HG03571 (cell line): ENCODE results near the gene FBXL17.

Source experiments
- ATAC-seq: cut with Tn5 transposase; IDR thresholded peaks from one replicate; pipeline ENCODE4 v1.9.1; 2021; ENCODE audit not compliant: unreplicated experiment

FBXL17 gene

DNA sequence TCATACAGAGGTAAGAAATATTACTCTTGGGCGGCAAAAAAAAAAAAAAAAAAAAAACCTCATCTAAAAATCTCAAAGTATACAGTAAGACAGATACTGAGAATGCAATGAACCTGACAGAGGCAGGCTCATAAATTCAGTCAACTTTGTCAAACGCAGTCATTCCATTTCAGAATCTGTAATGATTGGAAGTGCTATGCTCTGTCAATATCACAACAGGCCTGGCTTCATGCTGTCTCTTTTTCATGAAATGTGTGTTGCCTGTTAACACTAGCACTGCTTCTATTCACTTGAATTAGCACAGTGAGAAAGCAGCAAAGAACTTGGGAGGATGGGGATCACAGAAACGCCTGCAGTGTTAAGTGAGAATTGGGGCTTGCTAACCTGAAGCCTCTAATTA is 510.9 kb downstream of the FBXL17 start:
- no peak for ATAC-seq

DNA sequence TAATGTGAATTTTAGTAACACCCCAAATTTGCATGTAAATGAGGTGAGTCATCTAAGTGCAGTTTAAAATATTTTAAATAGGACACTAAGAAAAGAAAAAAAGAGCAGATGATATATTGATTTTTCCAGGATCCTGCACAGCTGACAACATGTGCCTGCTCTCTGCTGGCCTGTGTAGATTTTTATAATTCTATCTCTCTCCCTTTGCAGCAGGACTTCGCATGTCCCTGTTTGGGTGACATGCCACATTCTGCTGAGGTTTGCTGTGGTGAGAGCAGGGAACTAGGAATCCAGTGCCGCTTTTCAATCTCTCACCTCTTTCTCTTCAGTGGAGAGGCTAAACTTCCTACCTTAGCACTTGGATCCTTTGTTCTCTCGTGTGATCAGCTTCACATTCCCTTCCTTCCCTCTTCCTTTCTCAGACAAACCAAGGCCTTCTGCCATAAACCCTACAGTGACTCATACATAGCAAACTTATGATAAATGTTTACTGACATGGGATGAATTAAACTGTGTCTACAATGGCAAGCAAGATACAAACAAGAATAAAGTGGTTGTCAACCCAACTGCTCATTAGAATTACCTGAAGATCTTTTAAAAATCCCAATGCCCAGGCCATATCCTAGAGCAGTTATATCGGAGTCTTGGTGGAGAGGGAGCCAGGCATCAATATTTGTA is 512.3 kb downstream of the FBXL17 start:
- ATAC-seq: no peak

DNA sequence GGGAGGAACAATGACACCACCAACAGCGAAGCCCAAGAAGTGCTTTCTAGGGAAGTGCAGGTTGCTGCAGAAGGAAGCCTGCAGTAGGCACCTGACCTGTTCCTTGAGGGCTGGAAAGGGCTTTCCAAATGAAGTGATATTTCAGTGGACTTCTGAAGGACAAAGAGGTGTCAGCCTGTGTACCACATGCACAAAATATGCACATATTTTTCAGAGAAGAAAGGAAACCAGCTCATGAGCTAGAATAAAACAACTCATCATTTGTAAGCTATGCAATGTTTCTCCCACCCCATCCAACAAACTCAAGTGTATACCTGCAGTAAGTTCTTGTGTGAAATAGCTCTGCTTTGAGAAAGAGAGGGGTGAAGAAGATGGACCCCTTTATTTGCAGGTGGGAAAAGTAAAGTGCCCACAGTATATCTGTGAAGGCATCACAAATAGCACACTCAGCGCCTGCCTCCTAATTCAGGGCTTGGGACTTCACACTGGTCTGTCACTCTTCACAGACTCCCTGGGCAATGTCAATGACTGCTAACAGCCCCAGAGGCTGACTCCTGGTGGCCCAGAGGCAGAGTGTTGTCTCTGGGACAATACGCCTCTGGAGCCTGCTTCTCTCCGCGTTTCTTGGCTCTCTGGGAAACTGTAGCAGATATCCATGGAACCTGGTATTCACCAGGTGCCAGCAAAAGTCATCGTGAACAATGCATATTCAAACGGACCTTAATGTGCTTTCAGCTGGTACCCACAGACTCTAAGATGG is 513.1 kb downstream of the FBXL17 start:
- no peak for ATAC-seq

DNA sequence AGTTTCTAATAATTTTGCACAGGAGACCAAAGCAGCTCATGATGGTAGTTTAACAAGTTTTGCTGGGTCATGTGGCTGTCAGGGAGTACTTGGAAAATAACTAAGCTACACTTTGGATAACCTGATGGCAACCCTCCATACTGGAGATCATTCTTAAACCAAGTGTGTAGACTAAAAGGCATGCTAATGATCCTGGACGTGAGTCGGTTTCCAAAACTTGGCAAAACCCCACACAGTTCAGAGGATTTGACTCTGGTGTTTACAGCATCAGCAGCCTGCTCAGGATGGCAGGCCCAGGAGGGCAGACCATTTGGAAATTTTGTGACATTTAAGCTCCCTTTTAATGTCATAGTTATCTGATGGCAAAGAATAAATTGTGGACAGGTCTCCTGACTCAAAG is 514.6 kb downstream of the FBXL17 start:
- no peak for ATAC-seq

DNA sequence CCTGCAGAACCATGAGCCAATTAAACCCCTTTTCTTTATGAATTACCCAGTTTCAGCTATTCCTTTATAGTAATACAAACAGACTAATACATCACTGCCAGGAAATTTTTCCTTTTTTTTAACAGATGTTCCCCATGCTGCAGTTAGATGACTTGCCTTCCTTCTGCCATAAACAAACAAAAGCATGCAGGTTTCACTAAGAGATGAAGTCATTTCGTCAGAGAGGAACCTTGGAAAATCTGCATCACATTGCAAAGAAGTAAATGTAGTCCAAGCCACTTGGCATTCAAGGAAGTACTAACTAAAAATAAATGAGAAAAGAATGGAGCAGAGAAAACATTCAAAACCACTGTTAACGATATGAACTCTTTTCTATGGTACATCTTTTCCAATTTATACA is 517.1 kb downstream of the FBXL17 start:
- ATAC-seq: no peak

DNA sequence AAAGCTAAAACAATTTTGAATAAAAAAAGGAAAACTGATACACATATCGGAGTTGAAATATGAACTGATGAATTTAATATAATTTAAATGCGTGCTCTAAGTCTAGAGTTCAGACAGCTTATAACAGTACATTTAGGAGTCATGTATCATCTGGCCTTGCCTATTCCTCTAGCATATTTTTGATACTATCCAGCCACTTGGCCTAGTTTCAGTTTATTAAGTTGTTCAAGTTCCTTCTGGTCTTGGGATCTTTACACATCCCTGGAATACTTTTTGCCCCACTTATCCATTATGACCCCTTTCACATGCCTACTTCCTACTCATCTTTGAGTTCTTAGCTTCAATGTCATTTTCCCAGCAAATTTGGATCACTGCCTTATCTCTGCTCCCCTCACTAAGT is 518.8 kb downstream of the FBXL17 start:
- no peak for ATAC-seq

DNA sequence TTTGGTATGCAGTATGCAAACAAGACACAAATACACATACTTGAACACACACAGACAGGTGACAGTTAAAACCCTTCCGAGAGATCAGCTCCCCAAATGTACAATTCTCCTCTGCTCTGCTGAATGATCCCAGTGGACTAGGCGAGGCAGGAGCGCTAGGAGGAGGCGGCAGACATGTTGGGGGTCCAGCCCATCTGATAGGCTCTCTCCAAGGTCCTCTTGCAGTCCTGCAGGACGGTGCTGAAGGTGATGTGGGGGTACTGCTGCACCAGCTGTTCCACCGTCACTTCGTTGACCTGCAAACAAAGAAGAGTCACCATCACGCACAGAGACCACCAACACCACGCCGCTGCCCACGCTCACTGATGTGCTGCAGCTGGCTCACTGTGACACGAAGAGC is 520.3 kb downstream of the FBXL17 start:
- no peak for ATAC-seq

DNA sequence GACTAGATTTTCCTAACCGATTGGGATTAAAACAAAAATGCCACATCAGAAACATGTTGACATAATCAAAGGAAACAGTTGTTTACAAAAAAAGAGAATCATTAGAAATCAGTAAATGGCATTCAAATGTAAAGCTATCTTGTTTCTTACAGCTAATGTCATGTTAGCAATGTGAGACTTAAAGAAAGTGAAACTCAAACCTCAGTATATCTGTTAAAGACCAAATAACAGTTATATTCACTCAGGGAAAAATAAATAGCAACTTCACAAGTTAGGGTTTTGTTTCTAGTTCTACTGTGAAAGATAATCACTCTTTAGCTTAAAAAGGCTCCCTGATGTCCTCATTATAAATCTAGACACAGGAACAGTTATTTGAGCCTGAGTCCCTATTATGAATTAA is 521.9 kb downstream of the FBXL17 start:
- no peak for ATAC-seq

DNA sequence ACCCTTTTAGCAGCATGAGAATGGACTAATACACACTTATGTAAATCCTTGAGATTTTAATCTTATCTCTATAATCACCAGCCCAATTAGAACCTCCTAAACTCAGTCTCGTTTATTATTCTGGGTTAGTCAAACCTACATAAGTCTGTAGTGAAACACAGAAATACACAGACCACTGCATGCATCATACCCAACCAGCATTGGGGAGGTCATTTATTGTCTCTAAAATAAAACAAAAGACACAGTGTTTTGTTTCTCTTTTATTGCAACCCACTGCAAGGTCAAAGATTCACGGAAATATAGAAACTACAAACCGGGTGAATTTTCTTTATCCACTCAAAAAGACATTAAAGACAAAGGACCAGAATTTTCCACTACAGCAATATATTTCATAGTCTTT is 523.1 kb downstream of the FBXL17 start:
- no peak for ATAC-seq

DNA sequence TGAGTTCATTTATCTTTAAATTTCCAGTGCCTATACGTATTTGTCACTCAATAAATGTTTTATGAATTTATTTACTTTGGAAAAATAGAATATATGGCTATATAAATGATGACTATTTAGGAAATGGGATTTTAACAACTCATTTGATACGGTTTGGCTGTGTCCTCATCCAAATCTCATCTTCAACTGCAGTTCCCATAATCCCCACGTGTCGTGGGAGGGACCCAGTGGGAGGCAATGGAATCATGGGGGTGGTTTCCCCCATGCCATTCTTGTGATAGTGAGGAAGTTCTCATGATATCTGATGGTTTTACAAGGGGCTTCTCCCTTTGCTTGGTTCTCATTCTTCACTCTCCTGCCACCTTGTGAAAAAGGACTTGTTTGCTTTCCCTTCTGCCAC is 523.6 kb downstream of the FBXL17 start:
- ATAC-seq: no peak

DNA sequence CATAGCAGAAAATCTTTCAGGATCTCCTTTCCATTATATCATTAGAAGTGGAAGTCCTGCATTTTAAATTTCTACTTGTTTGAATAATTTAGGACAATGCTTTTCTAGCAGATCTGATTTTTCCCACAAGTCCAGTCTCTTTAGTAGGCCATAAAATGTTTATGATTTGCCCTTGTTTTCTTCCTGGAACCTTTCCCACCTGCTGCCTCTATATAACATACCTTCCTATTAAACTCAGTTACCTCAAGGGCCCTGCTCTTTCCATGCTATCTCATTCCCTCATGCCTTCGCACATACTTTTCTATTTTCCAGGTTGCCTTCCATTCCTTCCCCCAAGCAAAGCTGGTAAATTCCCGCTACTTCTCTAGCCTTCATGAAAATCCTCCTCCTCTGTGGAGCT is 524.1 kb downstream of the FBXL17 start:
- ATAC-seq: no peak

DNA sequence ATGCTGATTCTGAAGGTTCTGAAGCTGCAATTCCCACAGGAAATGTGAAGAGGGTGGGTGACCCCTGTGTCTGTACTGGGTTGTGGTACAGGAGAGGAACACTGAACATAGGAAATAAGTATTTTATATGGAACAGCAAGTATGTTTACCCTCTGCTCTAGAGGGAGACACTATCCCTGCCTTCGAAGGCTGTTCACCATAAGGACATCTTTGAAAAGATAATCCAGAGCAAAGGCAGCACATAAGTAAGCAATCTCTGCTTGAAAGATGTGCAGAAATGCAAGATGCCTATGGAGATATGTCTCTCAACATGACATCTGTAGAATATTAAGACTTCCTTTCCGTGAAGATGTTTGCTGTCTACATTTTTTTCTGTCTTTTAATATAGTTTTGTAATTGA is 526.7 kb downstream of the FBXL17 start:
- ATAC-seq: no peak

DNA sequence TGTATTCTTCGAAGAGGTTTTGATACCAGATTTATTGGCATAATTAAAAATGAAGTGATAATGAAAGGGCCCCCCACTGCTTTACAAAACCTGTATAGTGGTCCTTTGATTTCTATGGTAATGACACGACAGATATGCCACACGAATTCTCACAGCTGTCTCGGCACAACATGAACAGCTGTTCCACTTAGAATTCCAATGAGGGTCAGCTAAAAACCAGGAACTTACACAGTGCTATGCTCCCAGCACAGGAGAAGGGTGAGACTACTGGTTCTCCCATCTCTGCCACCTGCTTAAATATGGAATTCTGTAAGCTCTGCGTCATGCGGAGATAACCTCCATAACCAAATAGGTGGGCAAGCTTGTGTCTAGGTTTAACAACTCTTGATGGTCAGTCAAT is 528.2 kb downstream of the FBXL17 start:
- no peak for ATAC-seq

DNA sequence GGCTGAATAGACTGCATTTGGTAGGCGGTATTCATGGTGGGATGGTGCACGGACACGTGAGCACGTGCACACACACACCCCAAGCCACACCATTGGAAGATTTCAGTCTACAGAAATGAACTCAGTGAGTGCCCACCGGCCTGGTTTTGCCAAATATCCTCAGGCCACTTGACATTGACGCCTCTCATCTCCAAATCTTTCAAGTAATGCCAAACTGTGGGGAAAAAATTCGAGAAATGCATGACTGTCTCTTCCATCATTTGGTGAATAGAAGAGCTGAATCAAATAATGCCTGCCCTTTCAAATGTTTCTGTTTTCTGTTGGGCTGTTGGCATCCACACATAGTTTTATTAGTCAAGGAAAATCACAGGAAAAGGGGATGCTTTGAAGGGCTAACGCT is 528.9 kb downstream of the FBXL17 start:
- ATAC-seq: no peak

DNA sequence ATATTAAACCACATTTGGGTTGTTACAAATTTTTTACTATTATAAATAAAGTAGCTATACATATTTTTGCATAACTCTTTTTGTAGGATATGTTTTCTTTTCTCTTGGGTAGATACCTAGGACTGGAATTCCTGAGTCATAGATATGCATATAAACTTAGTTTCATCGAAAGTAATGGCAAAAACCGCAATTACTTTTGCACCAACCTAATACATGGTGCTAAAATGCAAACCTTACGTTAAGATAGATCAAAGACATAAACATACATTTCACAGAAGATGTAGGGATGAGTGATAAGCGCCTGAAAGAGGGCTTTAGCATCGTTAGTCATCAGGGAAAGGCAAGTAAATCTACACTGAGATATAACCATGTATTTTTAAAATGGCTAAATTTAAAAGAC is 532.8 kb downstream of the FBXL17 start:
- ATAC-seq: no peak

DNA sequence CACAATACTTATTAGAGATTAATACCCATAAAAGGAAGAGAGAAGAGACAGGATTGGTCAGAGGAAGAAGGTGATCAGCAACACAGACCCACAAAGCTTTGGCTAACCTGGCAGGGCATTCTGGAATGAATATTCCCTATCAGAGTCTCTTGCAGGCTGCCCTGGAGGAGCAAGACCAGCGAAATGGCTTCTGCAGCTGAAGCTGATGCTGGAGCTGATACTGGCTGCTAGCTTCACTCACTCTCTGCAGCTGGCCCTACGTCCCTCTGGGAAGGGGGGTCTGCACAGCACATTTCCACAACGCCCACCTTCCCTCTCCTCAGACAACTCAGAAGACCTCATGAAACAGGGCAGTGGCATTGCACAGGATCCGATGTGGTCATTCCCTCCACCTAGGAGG is 541.3 kb downstream of the FBXL17 start:
- ATAC-seq: no peak

DNA sequence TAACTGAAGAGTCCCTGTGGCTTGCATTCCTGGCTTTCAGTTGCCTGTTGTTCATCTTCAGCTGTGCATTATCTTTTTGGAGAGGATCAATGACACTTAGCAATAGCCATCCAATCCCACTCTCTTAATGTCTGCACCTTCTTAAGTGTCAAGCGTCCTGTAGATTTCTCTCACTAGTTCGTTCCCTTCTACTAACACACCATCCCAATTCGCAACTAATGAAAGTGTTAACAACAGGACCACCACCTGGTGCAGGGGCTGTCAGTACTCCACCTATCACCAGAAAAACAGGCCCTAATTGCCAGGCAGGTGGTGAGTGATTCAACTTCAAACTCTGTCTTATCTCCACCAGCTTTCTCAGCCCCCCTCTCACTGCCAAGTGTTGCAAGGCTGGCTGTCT is 541.7 kb downstream of the FBXL17 start:
- no peak for ATAC-seq

DNA sequence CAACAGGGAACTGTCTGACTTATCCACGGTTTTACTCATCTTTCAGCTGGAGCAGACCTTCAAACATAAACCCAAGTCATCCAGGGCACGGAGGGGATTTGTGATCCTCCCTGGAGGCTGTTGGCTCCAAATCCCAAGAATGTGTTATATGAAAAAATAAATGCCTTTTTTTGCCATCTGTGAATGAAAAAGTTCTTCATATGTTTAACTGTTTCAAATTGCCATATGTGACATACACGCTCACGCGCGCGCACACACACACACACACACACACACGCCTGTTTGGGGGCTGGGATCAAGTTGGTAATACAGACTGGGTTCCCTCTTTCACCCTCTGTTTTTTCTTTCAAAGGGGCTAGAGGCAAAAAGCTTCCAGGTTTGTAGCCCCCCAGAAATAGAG is 546.8 kb downstream of the FBXL17 start:
- no peak for ATAC-seq

DNA sequence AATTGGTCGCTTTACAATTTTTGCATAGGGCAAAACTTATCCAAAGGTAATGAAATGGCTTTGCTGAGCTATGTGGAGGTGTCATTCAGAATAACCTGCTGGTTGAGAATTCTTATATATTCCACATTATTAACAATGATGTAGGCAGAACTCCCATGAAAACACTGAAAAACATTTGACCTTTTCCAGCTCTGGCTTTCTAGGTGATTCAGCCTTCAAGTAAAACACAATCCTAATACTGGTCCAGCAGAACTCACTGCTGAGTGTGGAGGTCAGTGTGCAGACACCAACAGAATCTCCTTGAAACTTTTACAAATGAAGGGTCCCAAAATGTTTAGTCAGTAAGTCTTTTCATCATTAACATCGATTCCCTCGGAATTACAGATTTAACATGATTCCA is 549.2 kb downstream of the FBXL17 start:
- no peak for ATAC-seq

DNA sequence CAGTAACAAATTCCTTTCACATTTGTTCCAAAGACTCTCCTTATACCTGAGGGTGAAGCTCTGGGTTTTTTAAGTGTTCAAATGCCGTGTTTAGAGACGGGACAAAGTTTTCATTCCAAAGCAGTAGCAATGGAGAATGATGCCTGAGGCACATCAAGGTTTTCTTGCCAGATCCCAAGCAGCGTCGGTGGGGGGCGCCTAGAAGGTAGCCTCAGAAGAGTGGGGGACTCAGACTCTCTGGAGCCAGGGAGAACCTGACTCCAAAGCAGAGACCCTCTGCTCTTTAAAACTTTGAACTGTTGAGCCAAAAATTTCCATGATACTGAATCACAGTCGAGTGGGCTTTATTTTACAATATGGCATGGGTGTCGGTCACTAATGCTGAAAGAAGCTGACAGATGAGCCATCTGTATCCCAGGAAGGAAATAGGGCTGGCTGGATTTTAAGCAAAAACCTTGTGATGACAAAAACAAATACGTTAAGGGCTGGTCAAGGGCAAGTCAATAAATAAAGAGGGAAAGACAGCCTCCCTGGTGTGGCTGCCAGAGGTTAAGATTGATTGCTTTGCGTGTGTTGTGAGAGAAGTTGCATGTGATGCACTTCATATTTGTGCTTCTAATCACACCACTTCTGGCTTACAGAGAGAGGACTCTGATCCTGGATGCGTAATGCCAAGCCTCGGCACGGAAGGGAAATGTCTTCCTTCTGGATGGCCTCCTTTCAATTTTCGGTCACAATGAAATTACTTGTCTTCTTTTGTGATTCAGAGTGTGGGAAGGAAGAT is 550.1 kb downstream of the FBXL17 start:
- ATAC-seq: no peak

DNA sequence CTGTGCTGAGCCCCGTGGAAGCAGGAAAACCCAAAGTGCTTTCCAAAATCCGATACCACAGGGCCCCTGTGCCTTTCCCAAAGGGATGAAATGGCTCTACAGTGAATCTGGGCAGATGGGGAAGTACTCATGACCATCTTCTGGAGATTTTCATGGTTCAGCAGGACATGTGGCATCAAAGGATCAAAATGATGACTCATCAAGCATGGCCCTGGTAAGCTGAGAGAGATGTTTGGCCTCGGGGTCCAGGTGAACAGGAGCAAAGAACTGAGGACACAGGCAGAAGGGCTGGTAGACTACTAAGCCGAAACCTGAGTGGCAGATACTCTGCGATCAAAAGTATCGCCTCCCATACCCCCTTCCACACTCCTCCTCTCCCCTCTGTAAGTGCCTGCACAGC is 551.1 kb downstream of the FBXL17 start:
- ATAC-seq: no peak
